Common myeloid progenitor, CD34-positive (primary cell): ENCODE measurements around the gene ACY1.

Source experiments
- CTCF ChIA-PET: fragments of 350-600 bp; sonication (Branson Sonifier 250); formaldehyde crosslinking; loops from one replicate; lab custom pipeline; 2021; ENCODE audit warnings: antibody characterized with exemption; lab: Charles Lee
- POLR2A ChIA-PET: fragments of 350-600 bp; sonication (Branson Sonifier 250); formaldehyde crosslinking; loops from one replicate; lab custom pipeline; 2021; ENCODE audit warnings: antibody characterized with exemption; lab: Charles Lee
- DNase-seq, 3 donors: peaks; one replicate each; pipeline versions ENCODE4 v3.0.0 to v3.0.0-alpha.2; 2013
- H3K27ac ChIP-seq, 2 experiments: 1 replicate in 1 of 2; 2 replicates in 1 of 2; pipeline ENCODE4 v1.7.0; 2013; ENCODE audit warnings: inconsistent platforms in 2 of 2, low read length in 2 of 2, mild to moderate bottlenecking in 2 of 2, low read depth in 1 of 2, moderate library complexity in 1 of 2; ENCODE audit not compliant: severe bottlenecking in 2 of 2, insufficient read depth in 1 of 2, poor library complexity in 1 of 2
- H3K27me3 ChIP-seq, 5 experiments: replicated peaks in 2 of 5; 1 replicate in 3 of 5; 2 replicates in 2 of 5; pipeline versions ENCODE4 v1.6.1 to v1.7.0; 2013; ENCODE audit warnings: low read length in 4 of 5, mild to moderate bottlenecking in 2 of 5, moderate library complexity in 2 of 5, inconsistent platforms in 1 of 5; ENCODE audit not compliant: insufficient read depth in 5 of 5, control insufficient read depth in 4 of 5
- H3K36me3 ChIP-seq, 4 experiments: 1 replicate in 2 of 4; 2 replicates in 2 of 4; pipeline versions ENCODE4 v1.6.1 to v1.7.0; 2013; ENCODE audit warnings: low read length in 3 of 4, control low read depth in 1 of 4, mild to moderate bottlenecking in 1 of 4; ENCODE audit not compliant: control insufficient read depth in 4 of 4, insufficient read depth in 4 of 4
- H3K4me1 ChIP-seq, 4 experiments: 1 replicate in 3 of 4; 2 replicates in 1 of 4; pipeline versions ENCODE4 v1.6.1 to v1.7.1; 2013; ENCODE audit warnings: low read length in 3 of 4, mild to moderate bottlenecking in 3 of 4, control low read depth in 1 of 4, inconsistent platforms in 1 of 4, moderate library complexity in 1 of 4; ENCODE audit not compliant: control insufficient read depth in 4 of 4, insufficient read depth in 4 of 4; ENCODE audit errors: control extremely low read depth in 1 of 4
- H3K4me3 ChIP-seq, 7 experiments: 1 replicate in 4 of 7; 2 replicates in 3 of 7; pipeline versions ENCODE4 v1.5.1 to v1.7.0; 2013; ENCODE audit warnings: mild to moderate bottlenecking in 7 of 7, low read length in 6 of 7, moderate library complexity in 6 of 7, inconsistent platforms in 2 of 7, low read depth in 2 of 7, control low read depth in 1 of 7; ENCODE audit not compliant: insufficient read depth in 4 of 7, control insufficient read depth in 1 of 7; ENCODE audit errors: extremely low read depth in 1 of 7
- H3K9me3 ChIP-seq, 5 experiments: 1 replicate in 4 of 5; 2 replicates in 1 of 5; pipeline versions ENCODE4 v1.6.1 to v1.7.1; 2013; ENCODE audit warnings: low read length in 4 of 5, mild to moderate bottlenecking in 2 of 5, inconsistent platforms in 1 of 5, low read depth in 1 of 5, moderate library complexity in 1 of 5; ENCODE audit not compliant: control insufficient read depth in 4 of 5, insufficient read depth in 2 of 5; ENCODE audit errors: control extremely low read depth in 1 of 5
- WGBS: methylation state at CpG from one replicate; pipeline ENCODE4 v1.1.5; 2013; ENCODE audit not compliant: insufficient coverage; 5-methylcytosine and 5-hydroxymethylcytosine counted together

The ACY1 gene

GRCh38 chr3:51954105-51954504, 29.2 kb upstream of the ACY1 start:
- WGBS, result 62% methylated on average over 6 of the region's 6 CpGs
- peaks cover 0 to 24% (median 19%) of the 10 kb centered on the region in 4 experiments for H3K4me1 ChIP-seq
- peaks cover 0 to 6% (median 0%) of the 10 kb centered on the region in 5 experiments for H3K9me3 ChIP-seq
- DNase-seq, result peak in 2 of 3 donors; percentile 50 to 60
- POLR2A ChIA-PET, result no interaction called here
- no peaks in the 10 kb centered on the region for H3K36me3 ChIP-seq
- CTCF ChIA-PET, result interaction anchor here (1.2 to 4.5 kb wide), 6 partner anchors 8 to 569 kb away, joined by 3 to 27 read pairs (median 4); partner anchors contain the start of genes ABHD14A, ABHD14B, MANF and PARP3
- H3K27me3 ChIP-seq, result peaks cover 0 to 26% (median 24%) of the 10 kb centered on the region in 5 experiments
- H3K4me3 ChIP-seq, result no peak overlapping the region
- no peak overlapping the region for H3K27ac ChIP-seq

DNA sequence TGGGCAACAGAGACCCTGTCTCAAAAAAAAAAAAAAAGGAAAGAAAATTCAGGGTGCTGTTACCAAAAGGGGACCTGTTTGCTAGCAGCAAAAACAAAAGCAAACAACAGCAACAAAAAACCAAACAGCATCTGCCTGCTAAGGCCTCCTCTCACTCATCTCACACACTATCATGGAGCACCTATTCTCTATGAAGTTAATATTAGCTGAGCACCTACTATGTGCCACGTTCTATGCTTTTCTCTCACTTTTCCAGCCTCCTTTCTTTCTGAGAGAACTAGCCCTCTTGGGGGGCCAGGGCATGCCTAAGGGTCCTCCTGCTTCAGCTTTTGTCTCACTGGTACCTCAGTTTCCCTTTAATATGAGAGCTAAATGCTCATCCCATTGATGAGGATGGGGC, 28.6 kb upstream of the ACY1 start:
- peaks cover 0 to 28% (median 24%) of the 10 kb centered on the region in 5 experiments for H3K27me3 ChIP-seq
- ChIA-PET CTCF (interaction anchor here (1.1 to 4.5 kb wide), 7 partner anchors 8 to 570 kb away, joined by 3 to 27 read pairs (median 4); partner anchors contain the start of genes ABHD14A, ABHD14B, MANF and PARP3), POLR2A (no interaction called here)
- peaks cover 0 to 24% (median 19%) of the 10 kb centered on the region in 4 experiments for H3K4me1 ChIP-seq
- no peak overlapping the region for H3K27ac ChIP-seq
- no peak overlapping the region for H3K4me3 ChIP-seq
- no peak for DNase-seq
- H3K36me3 ChIP-seq, result no peaks in the 10 kb centered on the region
- WGBS, result 100% methylated on average over 1 of the region's 1 CpG
- H3K9me3 ChIP-seq, result peaks cover 0 to 6% (median 0%) of the 10 kb centered on the region in 5 experiments

- H3K4me1 ChIP-seq, result peaks cover 0 to 24% (median 19%) of the 10 kb centered on the region in 4 experiments
- peak within 1 kb of the TSS; percentile 19 to 69 (median 56) for H3K4me3 ChIP-seq
- POLR2A ChIA-PET, result no interaction called here
- H3K27ac ChIP-seq, result no peak within 1 kb of the TSS
- CTCF ChIA-PET, result interaction anchor here (1.1 to 3.0 kb wide), 4 partner anchors 11 to 36 kb away, joined by 3 to 27 read pairs (median 4); partner anchors contain the start of gene PARP3
- DNase-seq, result peak in 1 of 3 donors; percentile 28
- 37% methylated on average over 31 of the region's 33 CpGs for WGBS
- H3K9me3 ChIP-seq, result peaks cover 0 to 6% (median 0%) of the 10 kb centered on the region in 5 experiments
- H3K27me3 ChIP-seq, result peaks cover 0 to 28% (median 24%) of the 10 kb centered on the region in 5 experiments
- no peaks in the 10 kb centered on the region for H3K36me3 ChIP-seq
These were observed 28.0 kb upstream of the ACY1 start, which contains the start of gene GPR62 for GRCh38 chr3:51955175-51955892. TSS of gene GPR62 (plus strand) at chr3:51955381. CDS start at chr3:51955653, 272 bp downstream.

DNA sequence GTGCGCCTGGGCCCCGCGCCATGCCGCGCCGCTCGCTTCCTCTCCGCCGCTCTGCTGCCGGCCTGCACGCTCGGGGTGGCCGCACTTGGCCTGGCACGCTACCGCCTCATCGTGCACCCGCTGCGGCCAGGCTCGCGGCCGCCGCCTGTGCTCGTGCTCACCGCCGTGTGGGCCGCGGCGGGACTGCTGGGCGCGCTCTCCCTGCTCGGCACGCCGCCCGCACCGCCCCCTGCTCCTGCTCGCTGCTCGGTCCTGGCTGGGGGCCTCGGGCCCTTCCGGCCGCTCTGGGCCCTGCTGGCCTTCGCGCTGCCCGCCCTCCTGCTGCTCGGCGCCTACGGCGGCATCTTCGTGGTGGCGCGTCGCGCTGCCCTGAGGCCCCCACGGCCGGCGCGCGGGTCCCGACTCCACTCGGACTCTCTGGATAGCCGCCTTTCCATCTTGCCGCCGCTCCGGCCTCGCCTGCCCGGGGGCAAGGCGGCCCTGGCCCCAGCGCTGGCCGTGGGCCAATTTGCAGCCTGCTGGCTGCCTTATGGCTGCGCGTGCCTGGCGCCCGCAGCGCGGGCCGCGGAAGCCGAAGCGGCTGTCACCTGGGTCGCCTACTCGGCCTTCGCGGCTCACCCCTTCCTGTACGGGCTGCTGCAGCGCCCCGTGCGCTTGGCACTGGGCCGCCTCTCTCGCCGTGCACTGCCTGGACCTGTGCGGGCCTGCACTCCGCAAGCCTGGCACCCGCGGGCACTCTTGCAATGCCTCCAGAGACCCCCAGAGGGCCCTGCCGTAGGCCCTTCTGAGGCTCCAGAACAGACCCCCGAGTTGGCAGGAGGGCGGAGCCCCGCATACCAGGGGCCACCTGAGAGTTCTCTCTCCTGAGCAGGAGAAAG, 27.2 kb upstream of the ACY1 start:
- CTCF ChIA-PET, result interaction anchor here (1.2 to 7.2 kb wide), 4 partner anchors 11 to 23 kb away, joined by 3 to 76 read pairs (median 16); partner anchors contain the start of genes ABHD14A, ABHD14B, PARP3 and PCBP4
- DNase-seq, result peak; percentile 77 to 82 (median 78)

DNA sequence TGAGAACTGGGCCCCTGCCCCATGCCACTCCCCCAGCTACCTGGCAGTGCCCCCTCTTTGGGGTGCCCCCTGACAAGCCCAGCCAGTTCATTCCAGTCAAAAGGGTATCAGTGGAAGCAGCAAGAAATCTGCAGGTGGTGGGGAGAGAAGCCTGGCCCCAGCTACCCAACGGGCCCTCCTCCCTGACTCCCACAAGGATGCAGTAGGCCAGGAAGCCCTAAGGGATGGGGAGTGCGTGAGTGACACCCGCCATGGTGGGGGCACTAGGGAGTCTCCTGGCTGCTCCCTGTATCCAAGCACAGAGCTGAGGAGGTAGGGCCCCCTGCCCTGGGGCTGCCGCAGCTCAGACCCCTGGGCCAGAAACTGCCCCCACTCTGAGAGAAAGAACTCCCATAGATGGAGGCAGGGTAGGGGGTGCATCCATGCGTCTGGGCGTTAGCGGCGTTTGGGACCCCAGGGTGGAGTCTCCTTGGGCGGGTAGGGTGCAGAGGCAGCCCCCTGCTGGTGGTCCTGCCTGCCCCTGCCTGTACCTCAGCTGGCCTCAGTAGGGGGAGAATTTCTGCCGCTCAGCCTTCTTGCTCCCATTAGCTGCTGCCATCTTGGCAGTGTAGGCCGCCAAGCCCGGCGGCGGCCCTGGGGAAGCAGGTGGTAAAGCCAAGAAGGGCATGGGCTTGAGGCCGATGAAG, 25.7 kb upstream of the ACY1 start:
- Histone ChIP-seq H3K4me1 (peaks cover 0 to 24% (median 19%) of the 10 kb centered on the region in 4 experiments), H3K36me3 (no peaks in the 10 kb centered on the region), H3K4me3 (no peak overlapping the region), H3K9me3 (peaks cover 0 to 6% (median 0%) of the 10 kb centered on the region in 5 experiments), H3K27ac (no peak overlapping the region), H3K27me3 (peaks cover 0 to 32% (median 24%) of the 10 kb centered on the region in 5 experiments)
- ChIA-PET CTCF (interaction anchor here (1.2 to 7.2 kb wide), 5 partner anchors 9 to 288 kb away, joined by 3 to 76 read pairs (median 4); partner anchors contain the start of genes ABHD14A, ABHD14B, PARP3 and PCBP4), POLR2A (no interaction called here)
- no peak for DNase-seq
- 99% methylated on average over 12 of the region's 15 CpGs for WGBS

More for the DNA sequence above, 27.2 kb upstream of the ACY1 start:
- H3K27me3 ChIP-seq, result peaks cover 0 to 30% (median 24%) of the 10 kb centered on the region in 5 experiments
- H3K4me1 ChIP-seq, result peaks cover 0 to 24% (median 19%) of the 10 kb centered on the region in 4 experiments
- H3K4me3 ChIP-seq, result peak overlapping the region; percentile 19 to 69 (median 56)
- no peak overlapping the region for H3K27ac ChIP-seq
- H3K9me3 ChIP-seq, result peaks cover 0 to 6% (median 0%) of the 10 kb centered on the region in 5 experiments
- POLR2A ChIA-PET, result no interaction called here
- no peaks in the 10 kb centered on the region for H3K36me3 ChIP-seq
- 5% methylated on average over 89 of the region's 97 CpGs for WGBS
